HCT116 (cell line): ENCODE results near the gene NRXN2. TPM values are rescaled to one million over a fixed set of nuclear protein-coding genes. Genes with fewer than 3 reads are reported as not detected.

Experiments used
- ATAC-seq: fragments of 200-7000 bp; cut with Tn5 transposase; 2 replicates; pipeline ENCODE4 v1.9.1; 2020; ENCODE audit warnings: mild to moderate bottlenecking, moderate library complexity
- BruUV-seq: library from RNA; stranded (reverse); fragments of 400-500 nt; replicated peaks from 2 replicates; lab custom pipeline; 2021; lab: Mats Ljungman, UMichigan
- CTCF ChIA-PET: fragments of 300-600 bp; sonication (Branson Sonifier 250); formaldehyde crosslinking; loops from one replicate; lab custom pipeline; 2021; ENCODE audit warnings: antibody characterized with exemption; lab: Charles Lee
- POLR2A ChIA-PET: fragments of 300-600, 350-600 bp; sonication (Branson Sonifier 250); formaldehyde crosslinking; loops from one replicate; lab custom pipeline; 2021; ENCODE audit warnings: antibody characterized with exemption; lab: Charles Lee
- RAD21 ChIA-PET, 2 experiments: fragments of 300-600 bp; sonication (Branson Sonifier 250); formaldehyde crosslinking; loops; one replicate each; lab custom pipeline; 2023; ENCODE audit warnings: low total read pairs in 2 of 2; ENCODE audit not compliant: uncharacterized antibody in 2 of 2, unreplicated experiment in 2 of 2, low non-redundant PET in 1 of 2; lab: Charles Lee
- DNase-seq: peaks from one replicate; pipeline ENCODE4 v3.0.0-alpha.2; 2010; ENCODE audit warnings: low read depth, low spot score
- H2AFZ ChIP-seq: fragments of 200-600 bp; shearing (Covaris generic), sonication (generic); 2 replicates; pipeline ENCODE4 v1.6.1; 2017; ENCODE audit warnings: low read depth, mixed run types, mixed read lengths, antibody characterized with exemption, low read length; ENCODE audit not compliant: poor library complexity, severe bottlenecking
- H3K27ac ChIP-seq: 2 replicates; pipeline ENCODE4 v1.5.1; 2012; ENCODE audit warnings: low read depth, low read length
- H3K27me3 ChIP-seq: fragments of 200-600 bp; sonication (generic); 2 replicates; pipeline ENCODE4 v1.6.1; 2016; ENCODE audit warnings: mixed run types, low read length, mixed read lengths; ENCODE audit not compliant: insufficient read depth
- H3K36me3 ChIP-seq, 2 experiments: fragments of 200-500 bp in 1 of 2; fragments of 200-600 bp in 1 of 2; sonication (Bioruptor generic) in 1 of 2; sonication (generic) in 1 of 2; 2 replicates each; pipeline versions ENCODE4 v1.5.1 to v1.6.1; 2014 to 2016; ENCODE audit warnings: low read length in 2 of 2, inconsistent platforms in 1 of 2, mixed read lengths in 1 of 2, mixed run types in 1 of 2; ENCODE audit not compliant: insufficient read depth in 2 of 2, control insufficient read depth in 1 of 2
- H3K4me1 ChIP-seq, 2 experiments: fragments of 200-600 bp in 1 of 2; sonication (generic) in 1 of 2; 2 replicates each; pipeline versions ENCODE4 v1.5.1 to v1.6.1; 2012 to 2017; ENCODE audit warnings: low read length in 2 of 2, inconsistent platforms in 1 of 2, mild to moderate bottlenecking in 1 of 2, mixed read lengths in 1 of 2, mixed run types in 1 of 2, moderate library complexity in 1 of 2; ENCODE audit not compliant: insufficient read depth in 2 of 2, control insufficient read depth in 1 of 2
- H3K4me2 ChIP-seq: fragments of 200-600 bp; sonication (generic); 2 replicates; pipeline ENCODE4 v1.6.1; 2017; ENCODE audit warnings: mixed run types, low read length, mixed read lengths
- H3K4me3 ChIP-seq, 2 experiments: fragments of 200-600 bp in 1 of 2; sonication (generic) in 1 of 2; replicated peaks in 1 of 2; 2 replicates each; pipeline ENCODE4 v1.5.1; 2011 to 2016; ENCODE audit warnings: low read length in 2 of 2, control low read depth in 1 of 2, low read depth in 1 of 2, mild to moderate bottlenecking in 1 of 2, mixed read lengths in 1 of 2, mixed run types in 1 of 2
- H3K79me2 ChIP-seq: fragments of 200-600 bp; sonication (generic); 2 replicates; pipeline ENCODE4 v1.6.1; 2017; ENCODE audit warnings: mild to moderate bottlenecking, mixed run types, low read length, moderate library complexity, mixed read lengths; ENCODE audit not compliant: insufficient read depth
- H3K9ac ChIP-seq: fragments of 200-600 bp; sonication (generic); 2 replicates; pipeline ENCODE4 v1.6.1; 2016; ENCODE audit warnings: low read length, mixed read lengths
- H3K9me2 ChIP-seq: fragments of 200-600 bp; sonication (generic), shearing (Covaris generic); 2 replicates; pipeline ENCODE4 v1.6.1; 2017; ENCODE audit warnings: mixed run types, mild to moderate bottlenecking, moderate library complexity; ENCODE audit not compliant: insufficient read depth
- H3K9me3 ChIP-seq, 2 experiments: fragments of 200-500 bp in 1 of 2; fragments of 200-600 bp in 1 of 2; sonication (Bioruptor generic) in 1 of 2; sonication (generic) in 1 of 2; 2 replicates each; pipeline ENCODE4 v1.6.1; 2014 to 2017; ENCODE audit warnings: low read length in 2 of 2, mixed read lengths in 2 of 2, inconsistent platforms in 1 of 2, low read depth in 1 of 2, mild to moderate bottlenecking in 1 of 2, mixed run types in 1 of 2, moderate library complexity in 1 of 2; ENCODE audit not compliant: control insufficient read depth in 1 of 2, insufficient read depth in 1 of 2
- H4K20me1 ChIP-seq: fragments of 200-600 bp; sonication (generic), shearing (Covaris generic); 2 replicates; pipeline ENCODE4 v1.6.1; 2017; ENCODE audit warnings: mixed run types, mild to moderate bottlenecking, moderate library complexity; ENCODE audit not compliant: insufficient read depth
- CEBPB ChIP-seq: IDR thresholded peaks from 2 replicates; pipeline ENCODE4 v1.6.1; 2012; ENCODE audit warnings: low read depth
- EGR1 ChIP-seq: IDR thresholded peaks from 2 replicates; pipeline ENCODE4 v1.6.1; 2012; ENCODE audit warnings: low read depth
- ELF1 ChIP-seq: IDR thresholded peaks from 2 replicates; pipeline ENCODE4 v1.6.1; 2012; ENCODE audit warnings: low read depth, borderline replicate concordance
- SRF ChIP-seq: IDR thresholded peaks from 2 replicates; pipeline ENCODE4 v1.6.1; 2012; ENCODE audit warnings: low read depth
- TCF7L2 ChIP-seq: IDR thresholded peaks from 2 replicates; pipeline ENCODE4 v1.7.0; 2011; ENCODE audit warnings: borderline replicate concordance, inconsistent platforms; ENCODE audit not compliant: insufficient read depth, insufficient read length; ENCODE audit errors: extremely low read depth
- intact Hi-C: fragments of 100-400 bp; cut with micrococcal nuclease; formaldehyde crosslinking; loops from 2 replicates; pipeline ENCODE4 v1.10.0; 2022
- total RNA-seq: library from RNA; stranded (reverse); gene quantifications from one replicate; pipeline ENCODE4 v1.2.1, GENCODE V29; 2021; ENCODE audit not compliant: unreplicated experiment
- TF ChIP-seq, protein P1 (sequence below): IDR thresholded peaks from 2 replicates; pipeline ENCODE4 v1.6.1; 2011; ENCODE audit warnings: mild to moderate bottlenecking, low read length, moderate library complexity; ENCODE audit not compliant: insufficient replicate concordance; ENCODE audit errors: extremely low read depth

Gene NRXN2
- total RNA-seq, 1 experiment from 2014 or later, result 1.5 TPM

DNA sequence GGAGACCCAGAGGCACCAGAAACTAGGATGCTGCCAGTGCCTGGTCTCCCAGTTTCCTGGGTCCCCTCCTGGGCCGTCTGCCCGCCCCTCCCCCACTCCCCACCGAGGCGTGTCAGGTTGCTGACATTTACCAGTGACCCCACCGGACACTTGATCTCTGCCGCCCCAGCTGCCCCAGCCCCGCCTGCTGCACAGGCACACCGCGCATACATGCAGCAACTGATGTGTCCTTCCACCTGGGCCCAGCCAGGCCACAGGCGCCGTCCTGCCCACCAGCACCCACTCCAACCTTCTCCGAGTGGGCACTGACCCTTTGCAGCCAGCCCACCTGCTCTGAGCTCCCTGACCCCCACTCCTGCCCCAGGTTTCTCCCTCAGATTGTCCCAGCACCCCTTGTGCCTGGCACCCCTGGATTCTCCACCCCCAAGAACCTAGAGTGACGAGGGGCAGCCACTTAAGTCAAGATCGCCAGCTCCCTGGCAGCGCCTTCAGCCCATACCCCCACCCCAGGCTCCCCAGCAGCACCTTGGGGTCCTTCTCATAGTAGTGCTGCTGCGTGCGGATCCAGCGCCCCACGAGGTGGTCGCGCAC lies 36.2 kb upstream of the NRXN2 start:
- peaks cover 12 to 13% of the 10 kb centered on the region in 2 experiments for H3K36me3 ChIP-seq
- H3K9ac ChIP-seq, result no peak overlapping the region
- no TSS peak for BruUV-seq
- peaks cover 4% of the 10 kb centered on the region; the same call in 1 of the 2 replicates for H3K79me2 ChIP-seq
- TF ChIP-seq SRF (no peak), EGR1 (no peak), TCF7L2 (no peak), CEBPB (no peak), ELF1 (no peak)
- TF ChIP-seq, protein P1, sequence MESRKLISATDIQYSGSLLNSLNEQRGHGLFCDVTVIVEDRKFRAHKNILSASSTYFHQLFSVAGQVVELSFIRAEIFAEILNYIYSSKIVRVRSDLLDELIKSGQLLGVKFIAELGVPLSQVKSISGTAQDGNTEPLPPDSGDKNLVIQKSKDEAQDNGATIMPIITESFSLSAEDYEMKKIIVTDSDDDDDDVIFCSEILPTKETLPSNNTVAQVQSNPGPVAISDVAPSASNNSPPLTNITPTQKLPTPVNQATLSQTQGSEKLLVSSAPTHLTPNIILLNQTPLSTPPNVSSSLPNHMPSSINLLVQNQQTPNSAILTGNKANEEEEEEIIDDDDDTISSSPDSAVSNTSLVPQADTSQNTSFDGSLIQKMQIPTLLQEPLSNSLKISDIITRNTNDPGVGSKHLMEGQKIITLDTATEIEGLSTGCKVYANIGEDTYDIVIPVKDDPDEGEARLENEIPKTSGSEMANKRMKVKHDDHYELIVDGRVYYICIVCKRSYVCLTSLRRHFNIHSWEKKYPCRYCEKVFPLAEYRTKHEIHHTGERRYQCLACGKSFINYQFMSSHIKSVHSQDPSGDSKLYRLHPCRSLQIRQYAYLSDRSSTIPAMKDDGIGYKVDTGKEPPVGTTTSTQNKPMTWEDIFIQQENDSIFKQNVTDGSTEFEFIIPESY, result no peak
- no peak for DNase-seq
- H3K9me2 ChIP-seq, result no peaks in the 10 kb centered on the region
- ChIA-PET CTCF (no interaction called here), POLR2A (interaction anchor here (0.9 kb wide), 1 partner anchor 19 kb away, joined by 4 read pairs; the partner anchor contains the start of gene SF1), RAD21 (no interaction called here)
- intact Hi-C loops, result no loop called here
- no peak overlapping the region for H3K27ac ChIP-seq
- H3K4me3 ChIP-seq, result no peak overlapping the region
- no peaks in the 10 kb centered on the region for H3K9me3 ChIP-seq
- ATAC-seq, result no peak
- peaks cover 3% of the 10 kb centered on the region; the same call in 1 of the 2 replicates for H4K20me1 ChIP-seq
- H3K4me1 ChIP-seq, result peaks cover 0 to 11% of the 10 kb centered on the region in 2 experiments; a peak in 1 of 4 replicates
- H3K27me3 ChIP-seq, result no peaks in the 10 kb centered on the region
- H3K4me2 ChIP-seq, result no peak overlapping the region
- H2AFZ ChIP-seq, result no peak overlapping the region
